PFSK-1 (cell line): ENCODE measurements around the gene TTLL11.

Experiments used
- FOXP2 ChIP-seq: optimal IDR thresholded peaks from 2 replicates; pipeline ENCODE3; 2011; ENCODE audit warnings: borderline replicate concordance, control low read depth, inconsistent platforms; ENCODE audit not compliant: insufficient read depth; ENCODE audit errors: extremely low read length, extremely low read depth
- POLR2AphosphoS5 ChIP-seq: IDR thresholded peaks from 2 replicates; pipeline ENCODE4 v1.6.1; 2012; ENCODE audit warnings: low read depth, mild to moderate bottlenecking, control low read depth, low read length, moderate library complexity
- SIN3A ChIP-seq: IDR thresholded peaks from 2 replicates; pipeline ENCODE4 v1.6.1; 2012; ENCODE audit warnings: mild to moderate bottlenecking, low read length, moderate library complexity, borderline replicate concordance; ENCODE audit not compliant: insufficient read depth
- TF ChIP-seq, protein P1 (sequence below), 2 experiments: IDR thresholded peaks; 2 replicates each; pipeline versions ENCODE4 v1.6.1 to v1.8.0; 2011 to 2012; ENCODE audit warnings: low read depth in 2 of 2, low read length in 2 of 2, control low read depth in 1 of 2, inconsistent platforms in 1 of 2, mild to moderate bottlenecking in 1 of 2, moderate library complexity in 1 of 2; ENCODE audit not compliant: insufficient read depth in 1 of 2

DNA sequence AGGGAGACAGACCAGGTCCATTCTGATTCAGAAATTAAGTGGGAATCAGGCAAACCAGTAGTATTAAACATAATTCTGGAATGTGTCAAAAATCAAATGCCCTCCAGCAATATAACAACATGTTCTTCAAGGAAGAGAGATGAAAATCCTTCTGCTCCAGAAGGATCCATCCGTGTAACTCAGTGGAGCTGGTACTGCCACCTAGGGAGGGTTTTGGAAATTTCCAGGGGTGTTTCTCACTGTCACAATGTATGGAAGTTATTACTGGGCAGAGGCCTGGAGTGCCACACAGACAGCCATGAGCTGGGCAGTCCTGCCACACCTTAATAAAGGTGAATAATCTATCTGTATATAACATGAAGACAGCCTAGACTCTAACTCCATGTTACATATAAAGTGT is 87.5 kb downstream of the TTLL11 start:
- TF ChIP-seq POLR2AphosphoS5 (no peak), FOXP2 (no peak), SIN3A (no peak)
- TF ChIP-seq, protein P1, sequence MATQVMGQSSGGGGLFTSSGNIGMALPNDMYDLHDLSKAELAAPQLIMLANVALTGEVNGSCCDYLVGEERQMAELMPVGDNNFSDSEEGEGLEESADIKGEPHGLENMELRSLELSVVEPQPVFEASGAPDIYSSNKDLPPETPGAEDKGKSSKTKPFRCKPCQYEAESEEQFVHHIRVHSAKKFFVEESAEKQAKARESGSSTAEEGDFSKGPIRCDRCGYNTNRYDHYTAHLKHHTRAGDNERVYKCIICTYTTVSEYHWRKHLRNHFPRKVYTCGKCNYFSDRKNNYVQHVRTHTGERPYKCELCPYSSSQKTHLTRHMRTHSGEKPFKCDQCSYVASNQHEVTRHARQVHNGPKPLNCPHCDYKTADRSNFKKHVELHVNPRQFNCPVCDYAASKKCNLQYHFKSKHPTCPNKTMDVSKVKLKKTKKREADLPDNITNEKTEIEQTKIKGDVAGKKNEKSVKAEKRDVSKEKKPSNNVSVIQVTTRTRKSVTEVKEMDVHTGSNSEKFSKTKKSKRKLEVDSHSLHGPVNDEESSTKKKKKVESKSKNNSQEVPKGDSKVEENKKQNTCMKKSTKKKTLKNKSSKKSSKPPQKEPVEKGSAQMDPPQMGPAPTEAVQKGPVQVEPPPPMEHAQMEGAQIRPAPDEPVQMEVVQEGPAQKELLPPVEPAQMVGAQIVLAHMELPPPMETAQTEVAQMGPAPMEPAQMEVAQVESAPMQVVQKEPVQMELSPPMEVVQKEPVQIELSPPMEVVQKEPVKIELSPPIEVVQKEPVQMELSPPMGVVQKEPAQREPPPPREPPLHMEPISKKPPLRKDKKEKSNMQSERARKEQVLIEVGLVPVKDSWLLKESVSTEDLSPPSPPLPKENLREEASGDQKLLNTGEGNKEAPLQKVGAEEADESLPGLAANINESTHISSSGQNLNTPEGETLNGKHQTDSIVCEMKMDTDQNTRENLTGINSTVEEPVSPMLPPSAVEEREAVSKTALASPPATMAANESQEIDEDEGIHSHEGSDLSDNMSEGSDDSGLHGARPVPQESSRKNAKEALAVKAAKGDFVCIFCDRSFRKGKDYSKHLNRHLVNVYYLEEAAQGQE (IDR thresholded peaks at IDR 0.05; ENCODE audit: insufficient read depth in 1 of 2, low read depth in 2 of 2, low read length in 2 of 2), result no peak
